GM18498 (cell line): Measurements from ENCODE around the gene MACROD2.
A peak's percentile ranks its signal among the peaks of the same experiment; 100 is the strongest.

ENCODE experiments used
- ATAC-seq: cut with Tn5 transposase; IDR thresholded peaks from one replicate; pipeline ENCODE4 v1.9.1; 2021; ENCODE audit warnings: mild to moderate bottlenecking, moderate library complexity; ENCODE audit not compliant: unreplicated experiment

MACROD2 gene

DNA sequence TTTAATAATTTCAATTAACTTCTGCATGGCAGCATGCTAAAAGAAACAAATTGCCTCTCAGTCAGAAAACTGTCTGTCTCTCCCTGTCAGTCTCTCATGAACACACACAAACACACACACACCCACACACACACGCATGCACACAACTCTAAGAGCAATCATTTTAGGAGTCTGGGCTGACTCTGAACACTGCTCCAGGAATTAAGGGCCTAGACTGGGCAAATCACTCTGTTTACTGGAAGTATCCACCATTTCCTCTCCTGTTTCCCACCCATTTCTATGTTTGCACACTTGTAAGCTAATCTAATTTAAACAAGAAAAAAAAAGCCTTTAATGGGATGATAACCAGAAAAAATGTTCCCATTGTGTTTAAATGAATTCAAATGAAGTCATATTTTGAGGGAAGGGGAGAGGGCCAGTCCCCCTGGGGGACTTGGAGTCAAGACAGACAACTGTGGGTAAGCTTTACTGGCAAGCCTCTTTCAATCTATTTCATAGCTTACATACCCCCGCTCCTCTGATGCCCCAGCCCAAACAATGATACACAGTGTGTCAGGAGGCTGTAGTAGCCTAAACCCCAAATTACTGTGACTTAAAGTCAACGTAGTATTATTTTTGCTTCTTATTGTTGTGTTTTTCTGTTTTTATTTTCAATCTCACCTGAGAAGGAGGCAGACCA lies 789.9 kb downstream of the MACROD2 start:
- no peak for ATAC-seq

DNA sequence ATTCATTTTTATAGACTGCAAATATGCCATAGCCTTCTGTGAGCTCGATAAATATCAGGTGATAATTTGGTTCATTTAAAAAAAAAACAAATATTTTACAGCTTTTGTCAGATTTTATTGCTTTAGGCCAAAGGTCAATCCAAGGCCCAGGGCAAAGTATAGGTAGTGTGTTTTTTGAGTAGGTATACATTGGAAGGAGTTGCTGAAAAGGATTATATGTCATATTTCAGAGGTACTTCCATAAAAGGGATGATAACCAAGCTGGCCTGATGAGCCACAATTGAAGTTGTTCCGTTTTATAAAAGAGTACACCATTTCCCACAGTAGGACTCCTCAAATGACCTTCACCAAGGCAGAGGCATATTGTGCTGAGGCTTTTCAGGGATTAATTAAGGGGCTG lies 794.9 kb downstream of the MACROD2 start:
- ATAC-seq = no peak

DNA sequence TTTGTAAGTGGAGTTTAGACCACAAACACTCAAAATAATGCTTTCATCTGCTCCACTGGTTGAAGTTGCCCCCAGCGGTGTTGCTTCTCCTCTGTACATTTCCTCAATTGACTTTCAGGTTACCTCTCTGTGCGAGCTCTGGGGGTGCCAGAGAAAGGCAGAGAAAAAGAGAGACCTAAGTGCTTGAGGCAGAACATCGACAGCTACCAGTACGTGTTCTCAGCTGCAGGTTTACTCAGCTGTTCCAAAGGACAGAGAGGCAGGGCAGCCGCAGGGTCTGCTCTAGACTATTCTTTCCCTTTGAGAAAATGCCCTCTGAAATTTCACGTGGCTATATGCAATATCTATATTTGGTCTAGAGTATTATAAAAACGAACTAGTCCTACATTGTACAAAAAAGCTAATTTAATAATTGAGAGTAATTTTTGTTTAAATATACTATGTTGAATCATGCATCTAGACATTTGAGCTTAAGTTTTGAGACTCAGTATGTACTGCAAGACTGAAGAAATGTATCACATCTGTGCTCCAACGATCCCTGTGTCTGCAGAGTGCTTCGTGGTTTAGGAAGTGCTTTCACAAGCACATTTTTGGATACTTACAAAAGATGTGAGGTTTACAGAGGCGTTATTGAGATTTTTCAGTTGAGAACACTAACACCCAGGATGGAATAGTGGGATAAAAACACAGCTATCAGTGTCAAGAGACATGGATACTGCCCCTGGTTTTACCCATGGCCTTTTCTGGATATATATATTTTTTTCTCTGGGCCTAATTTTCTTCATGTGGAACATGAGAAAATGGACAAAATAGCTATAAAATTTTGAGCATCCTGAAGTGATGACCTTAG lies 795.7 kb downstream of the MACROD2 start:
- no peak for ATAC-seq

DNA sequence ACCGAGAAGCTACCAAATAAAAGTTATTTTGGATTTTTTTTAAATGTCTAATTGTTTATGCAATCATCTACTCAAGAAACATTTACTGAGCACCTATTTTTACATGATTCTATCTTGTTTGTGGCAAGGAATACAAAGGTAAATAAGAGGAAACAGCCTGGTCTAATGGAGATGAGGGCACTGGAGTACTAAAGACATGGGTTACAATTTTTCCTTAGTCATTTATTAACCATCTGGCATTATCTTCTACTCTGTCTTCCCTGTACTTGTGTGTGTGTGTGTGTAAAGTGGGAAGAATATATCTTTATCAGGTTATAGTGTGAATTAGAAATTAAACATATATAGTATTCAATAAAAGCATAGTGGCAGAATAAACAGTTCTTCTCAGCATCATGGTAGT lies 797.6 kb downstream of the MACROD2 start:
- no peak for ATAC-seq

DNA sequence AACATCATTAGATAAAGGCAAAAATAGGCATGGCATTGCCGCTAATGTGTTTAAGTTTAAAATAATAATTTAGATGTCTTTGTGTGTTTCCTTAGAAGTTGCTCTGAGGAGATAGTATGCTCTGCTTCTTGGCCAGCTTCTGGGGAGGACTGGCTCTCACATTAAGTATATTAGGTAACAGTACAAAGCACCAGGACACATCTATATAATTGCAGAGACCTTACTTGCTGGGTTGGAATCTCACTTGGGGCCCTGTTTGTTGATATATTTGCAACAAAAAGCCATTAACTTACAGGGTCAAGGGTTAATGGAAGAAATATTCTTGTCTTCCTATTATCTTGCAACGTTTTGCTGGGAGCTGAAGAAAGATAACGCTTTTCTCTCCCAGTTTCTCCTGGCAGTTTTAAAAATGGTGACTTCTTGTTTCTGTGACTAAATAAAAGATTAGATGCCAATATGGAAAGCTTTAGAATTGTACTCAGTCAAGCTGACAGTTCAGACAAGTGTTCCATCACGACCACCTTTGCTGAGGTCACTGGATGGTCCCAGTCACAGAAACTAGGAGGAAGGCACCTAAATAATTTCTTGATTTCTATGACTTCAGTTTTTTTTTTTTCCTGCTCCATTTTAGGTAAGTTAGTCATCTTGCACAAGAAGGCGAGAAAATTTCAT lies 804.4 kb downstream of the MACROD2 start:
- no peak for ATAC-seq

DNA sequence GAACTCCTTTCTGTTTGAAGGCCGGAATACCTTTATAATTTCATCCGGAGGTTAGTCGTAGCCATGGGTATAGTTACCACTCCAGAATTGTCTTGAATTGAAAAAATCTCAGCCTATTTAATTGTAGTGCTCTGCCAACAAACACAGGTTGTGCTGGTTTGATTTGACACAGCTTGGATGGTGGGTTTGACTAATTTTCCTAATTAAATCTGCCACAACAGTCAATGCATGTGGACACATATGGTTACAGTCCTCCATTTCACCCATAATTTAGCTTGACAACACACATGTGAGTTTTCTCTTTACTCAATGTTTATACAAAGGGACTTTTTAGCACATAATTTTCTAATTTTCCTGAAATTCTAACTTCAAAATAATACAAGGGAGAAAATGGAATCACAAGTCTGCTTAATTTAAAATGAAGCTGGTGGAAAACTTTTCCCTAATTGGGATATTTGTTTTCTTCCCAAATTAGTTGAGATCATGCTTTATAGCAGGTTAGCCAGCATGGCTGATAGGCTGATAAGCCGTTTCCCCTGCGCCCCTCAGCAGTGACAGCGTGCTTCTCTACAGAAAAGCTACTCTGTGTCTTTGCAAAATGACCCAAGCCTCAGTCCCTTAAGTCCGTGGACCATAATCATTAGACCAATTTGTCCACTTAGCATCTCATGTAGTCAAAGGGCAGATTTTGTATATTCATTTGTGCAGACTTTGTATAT lies 805.5 kb downstream of the MACROD2 start:
- ATAC-seq = no peak

DNA sequence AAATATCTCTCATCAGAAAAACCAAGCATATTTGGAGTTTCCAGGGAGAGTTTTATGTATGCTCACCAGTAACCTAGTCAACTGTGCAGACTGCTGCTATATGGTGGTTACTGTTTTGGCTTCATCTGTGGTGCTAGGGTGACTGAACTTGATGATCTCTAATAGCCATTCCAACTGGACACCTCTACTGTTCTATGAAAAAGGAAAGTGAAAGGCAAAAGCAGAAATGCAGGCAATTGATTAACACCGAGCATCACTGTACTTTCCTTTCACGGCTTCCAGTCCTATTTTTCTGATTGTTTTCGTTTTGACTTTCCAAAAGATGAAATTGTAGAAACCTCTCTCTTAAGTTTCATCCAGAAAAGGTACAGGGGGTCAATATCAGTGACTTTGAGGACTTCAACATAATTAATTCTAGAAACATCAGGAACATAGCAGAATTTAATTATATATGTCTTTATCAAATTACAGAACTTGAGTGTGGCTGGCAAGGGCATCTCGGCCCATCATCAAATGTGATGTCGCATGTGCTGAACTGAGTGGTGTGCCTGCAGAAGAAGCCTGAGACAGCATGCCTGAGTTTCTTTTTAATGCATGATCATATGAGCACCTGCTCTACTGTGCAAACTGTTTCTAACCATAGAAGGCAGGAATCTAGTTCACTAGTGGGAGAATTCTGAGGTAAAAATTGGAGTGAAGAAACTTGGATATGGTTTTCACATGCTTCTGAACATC lies 806.4 kb downstream of the MACROD2 start:
- no peak for ATAC-seq

DNA sequence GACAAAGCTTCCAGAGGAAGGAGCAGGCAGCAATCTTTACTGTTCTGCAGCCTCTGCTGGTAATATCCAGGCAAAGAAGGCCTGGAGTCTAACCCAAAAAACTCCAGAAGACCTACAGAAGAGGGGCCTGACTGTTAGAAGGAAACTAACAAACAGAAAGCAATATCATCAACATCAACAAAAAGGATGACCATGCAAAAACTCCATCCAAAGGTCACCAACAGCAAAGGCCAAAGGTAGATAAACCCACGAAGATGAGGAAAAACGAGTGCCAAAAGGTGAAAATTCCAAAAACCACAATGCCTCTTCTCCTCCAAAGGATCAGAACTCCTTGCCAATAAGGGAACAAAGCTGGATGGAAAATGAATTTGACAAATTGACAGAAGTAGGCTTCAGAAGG lies 811.9 kb downstream of the MACROD2 start:
- no peak for ATAC-seq

DNA sequence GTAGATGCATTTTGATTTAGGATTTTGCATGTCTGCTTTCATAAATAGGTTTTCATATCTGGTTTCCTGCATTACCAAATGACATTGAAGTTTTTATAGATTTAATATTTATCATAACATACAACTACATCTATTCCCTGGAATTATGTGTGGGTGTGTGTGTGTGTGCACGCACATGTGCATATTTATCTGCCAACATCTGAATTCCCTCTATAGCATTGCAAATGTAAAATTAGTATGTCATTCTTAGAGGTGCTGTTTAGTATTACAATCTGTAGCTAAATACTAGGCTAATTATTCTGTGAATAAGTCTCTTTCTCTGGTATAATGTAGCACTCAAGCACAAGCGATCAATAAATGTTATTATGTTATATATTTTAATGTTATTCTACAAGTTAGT lies 820.0 kb downstream of the MACROD2 start:
- no peak for ATAC-seq

DNA sequence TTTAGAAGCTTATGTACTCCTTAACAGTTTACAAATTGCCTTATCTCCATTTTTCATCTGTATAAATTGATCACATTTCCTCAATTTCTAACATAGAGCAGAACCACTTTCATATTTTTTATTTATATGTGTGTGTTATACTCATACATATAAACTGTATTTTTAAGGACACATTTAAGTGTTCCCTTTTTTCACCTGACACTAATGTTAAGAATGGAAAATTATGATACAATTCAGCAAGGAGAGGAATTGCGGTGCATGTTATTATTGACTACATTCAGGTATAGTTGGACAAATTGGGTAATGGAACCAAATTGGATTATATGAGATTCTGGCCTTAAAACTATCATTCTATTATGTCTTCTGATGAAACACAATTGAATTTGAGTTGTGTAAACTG lies 821.2 kb downstream of the MACROD2 start:
- no peak for ATAC-seq

DNA sequence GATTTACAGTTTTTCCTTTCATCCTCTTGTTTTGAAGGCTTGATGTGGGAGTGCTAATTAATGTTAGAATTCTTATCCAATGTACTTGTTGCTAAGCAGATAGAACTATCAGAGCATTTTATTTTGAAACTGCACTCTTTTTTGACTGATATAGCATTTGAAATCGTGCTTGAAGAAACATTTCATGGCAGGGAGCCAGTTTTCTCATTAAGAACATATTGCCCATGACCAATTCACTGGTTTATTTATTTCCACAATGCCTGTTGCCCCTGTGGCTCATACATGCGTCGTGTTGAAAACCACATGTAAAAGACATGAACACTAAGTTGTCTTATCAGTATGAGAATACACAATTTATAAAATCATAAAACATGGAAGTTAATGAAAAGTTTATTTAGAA lies 821.8 kb downstream of the MACROD2 start:
- no peak for ATAC-seq

DNA sequence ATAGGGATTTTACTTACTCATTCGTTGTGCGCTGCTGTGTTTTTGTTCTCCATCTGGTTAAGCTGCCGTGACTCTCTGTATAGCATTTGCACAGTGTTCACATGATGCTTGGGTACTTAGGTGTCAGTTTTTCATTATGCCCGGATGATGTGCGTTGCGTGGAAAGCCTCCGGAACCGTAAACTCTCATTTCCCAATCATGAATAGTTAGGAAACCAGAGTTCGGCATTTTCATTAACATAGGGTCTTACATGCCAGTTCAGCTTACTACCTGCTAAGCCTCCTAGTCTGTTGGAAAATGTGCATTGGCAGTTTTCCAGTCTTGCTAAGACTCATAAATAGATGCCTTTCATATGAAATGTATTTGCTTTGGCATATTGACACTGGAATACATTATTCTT lies 825.5 kb downstream of the MACROD2 start:
- no peak for ATAC-seq

DNA sequence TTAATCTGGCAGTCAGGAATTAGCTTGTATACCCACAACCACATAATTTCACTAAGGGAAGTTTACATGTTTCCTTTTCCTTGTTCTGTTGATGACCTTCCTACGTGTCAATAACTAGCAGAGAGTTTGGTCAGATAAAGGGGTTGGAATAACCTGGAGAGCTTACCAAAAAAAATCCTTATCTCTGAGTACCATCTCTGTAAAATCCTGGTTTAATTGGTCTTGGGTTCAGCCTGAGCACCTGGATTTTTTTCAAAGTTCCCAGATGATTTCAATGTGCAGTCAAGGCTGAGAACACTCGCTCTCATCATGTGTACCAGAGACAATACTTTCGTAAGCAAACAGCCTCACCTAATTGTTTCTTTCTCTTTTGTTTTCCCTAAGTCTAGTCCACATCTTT lies 825.9 kb downstream of the MACROD2 start:
- no peak for ATAC-seq

DNA sequence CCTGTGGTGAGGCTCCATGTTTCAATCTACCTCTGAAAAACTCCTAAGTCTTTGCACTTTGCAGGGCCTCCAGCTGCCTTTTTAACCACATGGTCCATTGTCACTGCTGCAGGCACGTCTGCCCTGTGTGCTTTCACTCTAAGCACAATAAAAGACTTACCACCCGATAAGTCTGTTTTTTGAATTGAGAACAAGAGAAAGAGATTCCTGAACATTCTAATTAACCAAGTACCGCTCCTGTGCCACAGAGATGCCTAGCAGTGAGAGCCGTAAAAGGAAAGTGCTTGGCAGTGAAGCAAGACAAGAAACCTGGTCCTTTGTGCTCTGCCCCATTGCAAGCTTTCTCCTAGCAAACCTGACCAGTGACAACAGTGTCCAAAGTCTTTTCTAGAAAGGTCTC lies 829.7 kb downstream of the MACROD2 start:
- no peak for ATAC-seq

DNA sequence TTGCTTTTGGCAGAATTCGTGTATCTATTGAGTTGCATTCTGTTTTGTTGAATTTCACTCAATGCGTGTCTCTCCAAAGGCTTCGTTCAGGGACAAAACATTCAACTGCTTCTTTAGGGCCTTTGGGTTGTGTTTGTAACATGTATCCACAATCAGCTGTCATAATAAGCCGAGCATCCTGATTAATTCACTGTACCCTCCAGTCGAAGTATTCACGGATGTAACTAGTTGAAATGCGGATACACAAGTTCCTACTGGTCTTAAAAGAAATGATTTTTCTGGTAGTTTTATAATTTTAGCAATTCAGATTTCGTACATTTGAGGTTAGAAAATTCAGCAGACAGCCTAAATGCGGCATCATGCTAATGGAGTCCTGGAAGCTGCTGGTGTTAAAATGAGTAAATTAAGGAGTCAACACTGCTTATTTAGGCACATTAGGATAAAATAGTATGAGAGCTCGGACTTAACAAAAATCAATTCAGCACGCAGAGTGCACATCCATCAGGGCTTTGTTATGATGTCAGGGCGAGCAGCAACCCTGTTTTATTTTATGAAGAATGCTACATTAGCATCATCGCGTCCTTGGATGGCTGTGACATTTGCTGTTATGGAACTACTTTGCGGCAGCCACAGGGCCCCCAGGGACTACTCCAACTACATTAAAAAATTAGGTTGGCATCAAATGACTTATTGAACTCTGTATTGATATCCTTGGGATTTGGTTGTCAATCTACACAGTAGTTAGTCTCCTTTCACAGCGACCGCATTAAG lies 831.4 kb downstream of the MACROD2 start:
- ATAC-seq = no peak

DNA sequence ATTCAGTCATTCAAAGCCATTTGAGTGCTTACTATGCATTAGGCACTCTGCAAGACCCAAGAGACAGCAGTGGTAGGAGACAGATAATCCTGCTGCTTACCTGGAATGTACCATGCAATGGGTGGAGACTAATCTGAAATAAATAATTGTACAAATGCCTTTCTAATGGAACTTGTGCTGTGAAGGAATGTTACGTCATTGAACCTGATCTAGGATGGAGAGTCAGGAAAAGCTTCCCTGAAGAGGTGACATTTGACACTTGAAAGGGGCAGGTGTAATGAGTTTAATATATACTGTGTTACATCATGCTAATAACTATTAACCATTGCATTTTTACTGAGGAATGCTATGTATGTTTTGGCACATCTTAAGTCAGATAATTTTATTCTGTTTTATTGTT lies 833.1 kb downstream of the MACROD2 start:
- ATAC-seq = no peak

DNA sequence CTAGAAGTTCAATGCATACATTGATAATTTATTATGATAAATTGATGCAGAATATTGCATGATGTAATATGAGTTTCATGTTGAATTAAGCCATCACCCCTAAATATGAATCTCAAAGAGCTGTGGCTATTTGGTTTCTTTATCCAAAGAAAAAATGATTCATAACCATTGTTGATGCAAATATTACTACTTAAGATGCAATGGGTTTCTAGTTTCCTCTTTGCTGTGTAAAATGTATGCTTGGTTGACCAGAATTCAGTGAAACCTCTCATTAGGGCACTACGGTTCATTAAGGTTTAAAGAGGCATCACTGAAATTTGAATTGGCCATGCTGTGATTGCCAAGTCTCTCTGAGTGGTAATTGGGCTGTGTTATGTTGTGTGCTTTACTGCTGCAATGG lies 834.6 kb downstream of the MACROD2 start:
- peak; percentile 59 for ATAC-seq

DNA sequence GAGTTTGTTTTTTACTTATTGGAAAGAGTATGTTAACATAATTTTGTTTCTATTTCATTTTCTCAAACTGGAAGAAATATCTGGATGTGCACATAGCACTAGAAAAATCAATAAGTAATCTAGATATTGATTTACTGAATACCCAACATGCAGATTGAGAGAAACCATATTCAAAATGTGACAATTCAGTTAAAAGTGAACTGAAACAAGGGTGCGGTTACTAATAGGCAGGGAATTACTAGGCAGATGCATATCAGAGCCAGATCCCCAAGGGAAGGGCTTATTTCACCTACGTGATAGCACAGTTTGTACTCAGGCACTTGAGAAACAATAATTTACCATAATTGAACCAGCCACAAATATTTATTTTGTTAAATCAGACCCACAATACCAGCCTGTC lies 835.1 kb downstream of the MACROD2 start:
- peak; percentile 71 for ATAC-seq

DNA sequence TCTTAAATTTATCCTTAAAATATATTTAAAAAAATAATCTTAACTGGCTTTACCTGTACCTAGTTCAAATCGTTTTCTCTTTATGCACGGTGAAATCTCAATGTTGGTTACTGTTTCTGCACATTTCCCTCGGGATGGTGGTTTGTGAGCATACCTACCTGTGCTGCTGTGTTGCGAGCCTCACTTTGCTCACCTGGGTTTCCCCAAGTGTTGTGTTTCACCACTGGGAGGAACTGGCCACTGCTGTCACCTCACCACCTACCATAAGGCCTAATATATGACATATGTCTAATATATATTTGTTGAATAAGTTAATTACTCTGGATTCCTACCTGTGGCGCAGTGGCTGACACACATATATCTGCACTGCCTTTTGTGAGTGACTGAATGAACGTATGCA lies 835.6 kb downstream of the MACROD2 start:
- peak; percentile 13 for ATAC-seq

DNA sequence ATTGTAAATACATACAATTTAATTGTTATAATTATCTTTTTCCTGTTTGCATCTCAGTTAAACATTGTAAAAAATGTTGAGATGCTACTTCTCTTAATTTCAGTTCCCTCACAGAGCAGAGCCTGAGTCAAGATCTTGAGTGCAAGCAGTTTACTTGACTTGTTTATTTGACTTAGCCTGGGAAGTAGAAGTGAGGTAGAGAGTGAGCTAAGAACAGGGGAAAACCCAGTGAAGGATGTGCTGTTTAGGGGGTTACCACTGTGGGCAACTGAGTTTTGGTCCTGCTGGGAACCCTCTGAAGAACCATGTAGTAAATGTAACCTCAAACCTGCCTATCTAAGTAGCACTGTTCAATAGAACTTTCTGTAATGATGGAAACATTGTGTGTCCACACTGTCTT lies 837.3 kb downstream of the MACROD2 start:
- peak; percentile 70 for ATAC-seq
